OCI-LY7 (cell line): ENCODE measurements around the gene MON2. TPM values are rescaled to one million over a fixed set of nuclear protein-coding genes. Genes with fewer than 3 reads are reported as not detected.

Experiments
- BruUV-seq: library from RNA; stranded (reverse); fragments of 400-500 nt; replicated peaks from 2 replicates; lab custom pipeline; 2021; lab: Mats Ljungman, UMichigan
- CTCF ChIA-PET: fragments of 300-600 bp; sonication (Branson Sonifier 250); formaldehyde crosslinking; loops from one replicate; lab custom pipeline; 2022; ENCODE audit warnings: antibody characterized with exemption; ENCODE audit not compliant: unreplicated experiment; lab: Charles Lee
- POLR2A ChIA-PET: fragments of 300-600 bp; sonication (Branson Sonifier 250); formaldehyde crosslinking; loops from one replicate; lab custom pipeline; 2022; ENCODE audit warnings: antibody characterized with exemption; lab: Charles Lee
- DNase-seq: peaks from one replicate; pipeline ENCODE4 v3.0.0-alpha.2; 2015; ENCODE audit warnings: low spot score
- H2AFZ ChIP-seq: fragments of 200-600 bp; sonication (generic), shearing (Covaris generic); 2 replicates; pipeline ENCODE4 v1.6.1; 2014; ENCODE audit warnings: mild to moderate bottlenecking, antibody characterized with exemption, low read length, moderate library complexity
- H3K27ac ChIP-seq: fragments of 200-600 bp; sonication (generic); 2 replicates; pipeline ENCODE4 v1.5.1; 2014; ENCODE audit warnings: mixed run types, low read depth, mild to moderate bottlenecking, moderate library complexity, low read length, inconsistent platforms; ENCODE audit not compliant: poor library complexity, severe bottlenecking
- H3K36me3 ChIP-seq: fragments of 200-600 bp; sonication (generic); 2 replicates; pipeline ENCODE4 v1.6.1; 2014; ENCODE audit warnings: mild to moderate bottlenecking, antibody characterized with exemption, low read length, moderate library complexity, mixed read lengths; ENCODE audit not compliant: insufficient read depth
- H3K4me1 ChIP-seq: fragments of 200-600 bp; sonication (generic); 2 replicates; pipeline ENCODE4 v1.5.1; 2014; ENCODE audit warnings: mild to moderate bottlenecking, low read length; ENCODE audit not compliant: insufficient read depth, poor library complexity, severe bottlenecking
- H3K4me2 ChIP-seq: fragments of 200-600 bp; sonication (generic); 2 replicates; pipeline ENCODE4 v1.6.1; 2014; ENCODE audit warnings: mild to moderate bottlenecking, low read length
- H3K4me3 ChIP-seq: fragments of 200-600 bp; sonication (generic); 2 replicates; pipeline ENCODE4 v1.5.1; 2014; ENCODE audit warnings: mild to moderate bottlenecking, low read depth, low read length; ENCODE audit not compliant: poor library complexity, severe bottlenecking
- H3K79me2 ChIP-seq: fragments of 200-600 bp; sonication (generic); 2 replicates; pipeline ENCODE4 v1.6.1; 2016; ENCODE audit warnings: low read depth, mild to moderate bottlenecking, low read length, moderate library complexity, mixed read lengths; ENCODE audit not compliant: insufficient read depth
- H3K9me2 ChIP-seq: fragments of 200-600 bp; sonication (generic); 2 replicates; pipeline ENCODE4 v1.6.1; 2016; ENCODE audit warnings: mild to moderate bottlenecking, low read length, mixed read lengths; ENCODE audit not compliant: insufficient read depth
- H3K9me3 ChIP-seq: fragments of 200-600 bp; sonication (generic); 2 replicates; pipeline ENCODE4 v1.6.1; 2014; ENCODE audit warnings: mild to moderate bottlenecking, mixed run types, low read length, mixed read lengths
- H4K20me1 ChIP-seq: fragments of 200-600 bp; sonication (generic); 2 replicates; pipeline ENCODE4 v1.6.1; 2014; ENCODE audit warnings: mild to moderate bottlenecking, antibody characterized with exemption, low read length, moderate library complexity, mixed read lengths; ENCODE audit not compliant: insufficient read depth
- CTCF ChIP-seq: fragments of 200-600 bp; sonication (generic); conservative IDR thresholded peaks from 2 replicates; pipeline ENCODE4 v1.5.1; 2014; ENCODE audit warnings: mild to moderate bottlenecking, antibody characterized with exemption, low read length, moderate library complexity, mixed read lengths
- EZH2phosphoT487 ChIP-seq: fragments of 200-600 bp; sonication (generic); IDR thresholded peaks from 2 replicates; pipeline ENCODE4 v1.6.1; 2018; ENCODE audit warnings: low read depth, borderline replicate concordance, mild to moderate bottlenecking, mixed run types, antibody characterized with exemption, low read length, moderate library complexity, mixed read lengths
- intact Hi-C: fragments of 100-400 bp; cut with micrococcal nuclease; formaldehyde crosslinking; loops from one replicate; pipeline ENCODE4 v1.10.0; 2022; ENCODE audit not compliant: unreplicated experiment
- total RNA-seq, 2 experiments: library from RNA; depleted of rRNA in 1 of 2; stranded (reverse); fragments of >200 nt in 1 of 2; shearing (Covaris generic) in 1 of 2; gene quantifications; 2 replicates each; pipeline ENCODE4 v1.2.3, GENCODE V29; 2014 to 2022

Gene MON2
- total RNA-seq, 2 experiments from 2014 or later: 31.6 to 54.7 TPM

DNA sequence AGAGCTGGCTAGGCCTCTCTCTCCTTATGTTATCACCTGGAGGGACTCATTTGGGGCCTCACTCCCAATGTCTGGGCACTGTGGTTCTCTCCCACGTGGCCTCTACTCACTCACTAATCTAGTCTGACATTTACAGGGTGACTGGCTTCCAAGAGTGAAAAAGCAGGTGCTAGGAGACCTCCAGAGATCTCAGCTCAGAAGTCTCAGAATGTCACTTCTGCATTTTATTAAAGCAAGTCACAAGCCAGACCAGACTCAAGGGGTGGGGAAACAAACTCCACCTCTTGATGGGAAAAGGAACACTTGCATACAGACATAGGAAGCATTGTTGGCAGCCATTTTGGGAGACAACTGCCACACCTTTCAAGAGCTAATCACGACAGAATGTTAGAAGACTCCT is 175.9 kb downstream of the MON2 start:
- Histone ChIP-seq H4K20me1 (no peaks in the 10 kb centered on the region), H3K79me2 (no peaks in the 10 kb centered on the region), H3K36me3 (no peaks in the 10 kb centered on the region), H3K4me2 (no peak overlapping the region), H3K27ac (no peak overlapping the region), H3K4me3 (no peak overlapping the region), H2AFZ (no peak overlapping the region), H3K9me3 (no peaks in the 10 kb centered on the region), H3K4me1 (no peaks in the 10 kb centered on the region), H3K9me2 (no peaks in the 10 kb centered on the region)
- CTCF ChIA-PET: no interaction called here
- intact Hi-C loops: no loop called here
- BruUV-seq: no TSS peak
- no peak for DNase-seq
- POLR2A ChIA-PET: interaction anchor here (0.7 kb wide), 3 partner anchors 36 to 535 kb away, joined by 3 to 4 read pairs (median 4); no protein-coding TSS in a partner anchor
- TF ChIP-seq CTCF: no peak

GRCh38 chr12:62643486-62643885 is 176.9 kb downstream of the MON2 start:
- ChIA-PET CTCF (no interaction called here), POLR2A (interaction anchor here (0.7 kb wide), 1 partner anchor 8 kb away, joined by 3 read pairs; no protein-coding TSS in a partner anchor)
- H2AFZ ChIP-seq: no peak overlapping the region

GRCh38 chr12:62646566-62646965 is 179.9 kb downstream of the MON2 start:
- no peak overlapping the region for H3K4me2 ChIP-seq
- no peak overlapping the region for H3K4me3 ChIP-seq
- H3K79me2 ChIP-seq: no peaks in the 10 kb centered on the region
- no peaks in the 10 kb centered on the region for H3K9me2 ChIP-seq
- no peak for TF ChIP-seq CTCF
- TF ChIP-seq EZH2phosphoT487: no peak
- DNase-seq: no peak
- ChIA-PET POLR2A (interaction anchor here (0.7 kb wide), 1 partner anchor 316 kb away, joined by 3 read pairs; no protein-coding TSS in a partner anchor), CTCF (no interaction called here)
- no TSS peak for BruUV-seq
- no peaks in the 10 kb centered on the region for H3K36me3 ChIP-seq
- H3K27ac ChIP-seq: no peak overlapping the region
- no peak overlapping the region for H2AFZ ChIP-seq
- H3K4me1 ChIP-seq: no peaks in the 10 kb centered on the region
- no peaks in the 10 kb centered on the region for H4K20me1 ChIP-seq
- no peaks in the 10 kb centered on the region for H3K9me3 ChIP-seq
- intact Hi-C loops: no loop called here

More at GRCh38 chr12:62643486-62643885, 176.9 kb downstream of the MON2 start:
- Histone ChIP-seq H3K4me2 (no peak overlapping the region), H3K27ac (no peak overlapping the region), H4K20me1 (no peaks in the 10 kb centered on the region), H3K79me2 (no peaks in the 10 kb centered on the region), H3K4me1 (no peaks in the 10 kb centered on the region), H3K36me3 (no peaks in the 10 kb centered on the region), H3K9me2 (no peaks in the 10 kb centered on the region), H3K9me3 (no peaks in the 10 kb centered on the region), H3K4me3 (no peak overlapping the region)
- intact Hi-C loops: no loop called here
- DNase-seq: no peak
- TF ChIP-seq CTCF (no peak), EZH2phosphoT487 (no peak)
- no TSS peak for BruUV-seq
